ENCODE results near the gene EP400.

The EP400 gene

DNA sequence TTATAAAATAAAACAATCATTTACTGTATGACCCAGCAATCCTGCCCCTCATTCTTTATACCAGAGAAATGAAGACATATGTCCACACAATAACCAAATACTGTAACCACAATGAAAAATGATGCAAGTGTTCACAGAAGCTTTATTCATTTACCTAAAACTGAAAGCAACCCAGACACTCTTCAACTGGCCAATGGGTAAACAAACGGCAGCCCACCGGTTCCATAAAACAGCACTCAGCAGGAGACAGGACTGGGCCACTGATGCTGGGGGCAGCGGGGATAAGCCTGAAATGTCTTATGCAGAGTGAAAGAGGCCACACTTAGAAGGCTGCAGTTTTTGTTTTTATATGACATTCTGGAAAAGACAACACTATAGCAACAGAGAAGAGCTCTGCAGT lies 179.3 kb downstream of the EP400 start:
- no peak for DNase-seq

DNA sequence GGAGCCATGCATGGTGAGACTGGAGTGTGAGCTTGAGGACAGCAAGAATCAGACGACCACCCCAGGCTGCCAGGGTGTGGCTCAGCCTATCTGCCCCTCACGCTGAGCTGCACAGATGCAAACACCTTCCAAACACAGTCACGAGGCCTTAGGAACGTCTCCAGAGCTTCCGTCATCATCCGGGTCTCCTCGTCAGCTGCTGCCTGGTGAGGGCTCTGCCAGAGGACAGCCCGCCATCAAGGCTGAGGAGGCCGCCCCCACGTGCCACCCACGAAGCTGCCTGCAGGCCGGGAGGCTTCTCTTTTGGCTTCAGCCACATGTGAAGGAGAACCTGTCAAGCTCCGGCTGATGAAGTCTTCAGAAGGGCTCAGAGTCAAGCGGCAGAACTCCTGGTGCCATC lies 180.9 kb downstream of the EP400 start:
- no peak for DNase-seq

All from right hindlimb (tissue), 1 donor.